SU-DHL-6 (cell line): ENCODE results near the gene FGF1.

ENCODE experiments used
- EZH2phosphoT487 ChIP-seq: fragments of 200-600 bp; sonication (generic), shearing (Covaris generic); conservative IDR thresholded peaks from 2 replicates; pipeline ENCODE4 v1.6.1; 2018; ENCODE audit warnings: mild to moderate bottlenecking, antibody characterized with exemption, low read length, moderate library complexity, mixed read lengths
- TF ChIP-seq, protein P1 (sequence below): fragments of 200-600 bp; sonication (generic); IDR thresholded peaks from one replicate; pipeline ENCODE4 v1.5.1; 2017; ENCODE audit warnings: antibody characterized with exemption, mild to moderate bottlenecking, low read length, moderate library complexity; ENCODE audit not compliant: insufficient read depth, poor library complexity, severe bottlenecking

DNA sequence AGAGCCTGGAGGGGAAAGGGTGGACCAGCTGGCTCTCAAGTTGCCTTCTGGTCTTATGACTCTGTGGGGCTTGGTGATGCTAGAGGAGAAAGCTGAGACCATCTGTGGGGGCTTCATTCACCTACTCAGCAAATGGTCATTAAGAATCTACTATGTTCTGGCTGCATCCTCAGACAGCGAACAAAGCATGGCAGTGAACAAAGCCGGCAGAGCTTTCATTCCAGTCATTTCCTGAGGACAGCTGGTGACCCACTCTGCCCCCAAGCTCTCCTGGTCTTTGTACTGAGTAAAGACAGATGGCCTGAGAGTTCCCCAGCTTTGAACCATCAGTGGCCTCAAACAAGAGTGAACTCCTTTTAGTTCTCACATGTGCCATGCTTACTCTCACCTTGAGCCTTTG lies 48.0 kb downstream of the FGF1 start:
- TF ChIP-seq, protein P1, sequence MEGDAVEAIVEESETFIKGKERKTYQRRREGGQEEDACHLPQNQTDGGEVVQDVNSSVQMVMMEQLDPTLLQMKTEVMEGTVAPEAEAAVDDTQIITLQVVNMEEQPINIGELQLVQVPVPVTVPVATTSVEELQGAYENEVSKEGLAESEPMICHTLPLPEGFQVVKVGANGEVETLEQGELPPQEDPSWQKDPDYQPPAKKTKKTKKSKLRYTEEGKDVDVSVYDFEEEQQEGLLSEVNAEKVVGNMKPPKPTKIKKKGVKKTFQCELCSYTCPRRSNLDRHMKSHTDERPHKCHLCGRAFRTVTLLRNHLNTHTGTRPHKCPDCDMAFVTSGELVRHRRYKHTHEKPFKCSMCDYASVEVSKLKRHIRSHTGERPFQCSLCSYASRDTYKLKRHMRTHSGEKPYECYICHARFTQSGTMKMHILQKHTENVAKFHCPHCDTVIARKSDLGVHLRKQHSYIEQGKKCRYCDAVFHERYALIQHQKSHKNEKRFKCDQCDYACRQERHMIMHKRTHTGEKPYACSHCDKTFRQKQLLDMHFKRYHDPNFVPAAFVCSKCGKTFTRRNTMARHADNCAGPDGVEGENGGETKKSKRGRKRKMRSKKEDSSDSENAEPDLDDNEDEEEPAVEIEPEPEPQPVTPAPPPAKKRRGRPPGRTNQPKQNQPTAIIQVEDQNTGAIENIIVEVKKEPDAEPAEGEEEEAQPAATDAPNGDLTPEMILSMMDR = no peak
- no peak for TF ChIP-seq EZH2phosphoT487
